Measurements from ENCODE around the gene SELENOM.
"Not testable (repeated sequence)": the region's sequence is repeated elsewhere in the genome, so short reads cannot be mapped to it uniquely, and the experiment has no call there.

The SELENOM gene

GRCh38 chr22:31130873-31131272 lies 23.5 kb upstream of the SELENOM start:
- no peak for DNase-seq

- no peak for DNase-seq
These were observed 20.8 kb upstream of the SELENOM start for GRCh38 chr22:31128156-31128555.

DNA sequence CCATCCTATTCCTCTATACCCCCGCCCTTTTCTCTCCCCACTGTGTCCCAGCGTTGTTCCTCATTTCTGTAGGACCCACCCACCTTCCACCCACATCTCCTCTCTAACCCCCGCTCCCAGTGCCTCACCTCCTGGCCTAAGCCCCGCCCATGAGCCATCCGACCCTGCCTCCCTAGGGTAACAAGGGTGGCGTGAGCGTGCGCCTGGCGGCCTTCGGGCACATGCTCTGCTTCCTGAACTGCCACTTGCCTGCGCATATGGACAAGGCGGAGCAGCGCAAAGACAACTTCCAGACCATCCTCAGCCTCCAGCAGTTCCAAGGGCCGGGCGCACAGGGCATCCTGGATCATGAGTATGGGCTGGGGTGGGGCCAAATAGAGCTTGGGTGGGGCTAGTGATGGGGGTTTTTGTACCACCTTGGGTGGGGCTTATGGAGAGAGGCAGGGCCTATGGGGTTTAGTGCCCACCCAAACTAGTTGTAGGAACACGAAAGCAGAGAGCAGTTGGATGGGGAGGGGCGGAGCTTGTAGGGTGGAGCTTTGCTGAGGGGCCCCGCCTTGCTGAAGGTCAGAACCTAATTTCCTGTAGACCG lies 19.9 kb upstream of the SELENOM start:
- no peak for DNase-seq

DNA sequence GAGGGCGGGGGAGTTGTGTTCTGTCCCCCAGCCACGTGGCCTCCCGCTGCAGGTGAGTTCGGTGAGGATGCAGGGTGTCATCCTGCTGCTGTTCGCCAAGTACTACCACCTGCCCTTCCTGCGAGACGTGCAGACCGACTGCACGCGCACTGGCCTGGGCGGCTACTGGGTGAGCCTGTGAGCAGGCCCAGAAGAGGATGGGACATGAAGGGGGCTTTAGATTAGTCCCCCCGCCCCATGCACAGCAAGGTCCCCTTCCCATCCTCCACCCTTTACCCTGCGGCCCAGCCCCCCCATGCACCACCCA lies 19.5 kb upstream of the SELENOM start:
- no peak for DNase-seq

- no peak for DNase-seq
These were observed 18.9 kb upstream of the SELENOM start for GRCh38 chr22:31126128-31126868.

DNA sequence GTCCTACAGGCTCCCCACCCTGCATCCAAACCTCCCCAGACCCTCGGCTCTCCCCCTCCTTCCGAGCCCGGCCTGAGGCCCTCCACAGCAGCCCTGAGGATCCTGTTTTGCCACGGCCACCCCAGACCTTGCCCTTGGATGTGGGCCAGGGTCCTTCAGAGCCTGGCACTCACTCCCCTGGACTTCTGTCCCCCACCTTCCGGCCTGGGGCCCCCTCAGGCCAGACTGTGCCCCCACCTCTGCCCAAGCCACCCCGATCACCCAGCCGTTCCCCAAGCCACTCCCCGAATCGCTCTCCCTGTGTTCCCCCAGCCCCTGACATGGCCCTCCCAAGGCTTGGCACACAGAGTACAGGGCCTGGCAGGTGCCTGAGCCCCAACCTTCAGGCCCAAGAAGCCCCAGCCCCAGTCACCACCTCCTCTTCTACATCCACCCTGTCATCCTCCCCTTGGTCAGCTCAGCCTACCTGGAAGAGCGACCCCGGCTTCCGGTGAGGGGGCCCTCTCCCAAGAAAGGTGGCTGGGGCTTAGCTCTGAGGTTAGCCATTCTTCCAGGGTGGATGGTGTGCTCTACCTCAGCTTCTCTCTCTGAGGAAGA lies 18.3 kb upstream of the SELENOM start:
- DNase-seq = no peak

DNA sequence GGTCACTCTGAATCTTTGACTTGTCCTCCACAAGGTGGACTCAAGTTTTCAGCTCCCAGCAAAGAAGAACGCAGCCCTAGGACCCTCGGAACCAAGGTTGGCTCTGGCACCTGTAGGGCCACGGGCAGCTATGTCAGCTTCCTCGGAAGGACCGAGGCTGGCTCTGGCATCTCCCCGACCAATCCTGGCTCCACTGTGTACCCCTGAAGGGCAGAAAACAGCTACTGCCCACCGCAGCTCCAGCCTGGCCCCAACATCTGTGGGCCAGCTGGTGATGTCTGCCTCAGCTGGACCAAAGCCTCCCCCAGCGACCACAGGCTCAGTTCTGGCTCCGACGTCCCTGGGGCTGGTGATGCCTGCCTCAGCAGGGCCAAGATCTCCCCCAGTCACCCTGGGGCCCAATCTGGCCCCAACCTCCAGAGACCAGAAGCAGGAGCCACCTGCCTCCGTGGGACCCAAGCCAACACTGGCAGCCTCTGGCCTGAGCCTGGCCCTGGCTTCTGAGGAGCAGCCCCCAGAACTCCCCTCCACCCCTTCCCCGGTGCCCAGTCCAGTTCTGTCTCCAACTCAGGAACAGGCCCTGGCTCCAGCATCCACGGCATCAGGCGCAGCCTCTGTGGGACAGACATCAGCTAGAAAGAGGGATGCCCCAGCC lies 17.6 kb upstream of the SELENOM start:
- DNase-seq = no peak

- DNase-seq = no peak
These were observed 16.9 kb upstream of the SELENOM start for GRCh38 chr22:31124290-31124689.

GRCh38 chr22:31123292-31123602 lies 15.9 kb upstream of the SELENOM start:
- no peak for DNase-seq

DNA sequence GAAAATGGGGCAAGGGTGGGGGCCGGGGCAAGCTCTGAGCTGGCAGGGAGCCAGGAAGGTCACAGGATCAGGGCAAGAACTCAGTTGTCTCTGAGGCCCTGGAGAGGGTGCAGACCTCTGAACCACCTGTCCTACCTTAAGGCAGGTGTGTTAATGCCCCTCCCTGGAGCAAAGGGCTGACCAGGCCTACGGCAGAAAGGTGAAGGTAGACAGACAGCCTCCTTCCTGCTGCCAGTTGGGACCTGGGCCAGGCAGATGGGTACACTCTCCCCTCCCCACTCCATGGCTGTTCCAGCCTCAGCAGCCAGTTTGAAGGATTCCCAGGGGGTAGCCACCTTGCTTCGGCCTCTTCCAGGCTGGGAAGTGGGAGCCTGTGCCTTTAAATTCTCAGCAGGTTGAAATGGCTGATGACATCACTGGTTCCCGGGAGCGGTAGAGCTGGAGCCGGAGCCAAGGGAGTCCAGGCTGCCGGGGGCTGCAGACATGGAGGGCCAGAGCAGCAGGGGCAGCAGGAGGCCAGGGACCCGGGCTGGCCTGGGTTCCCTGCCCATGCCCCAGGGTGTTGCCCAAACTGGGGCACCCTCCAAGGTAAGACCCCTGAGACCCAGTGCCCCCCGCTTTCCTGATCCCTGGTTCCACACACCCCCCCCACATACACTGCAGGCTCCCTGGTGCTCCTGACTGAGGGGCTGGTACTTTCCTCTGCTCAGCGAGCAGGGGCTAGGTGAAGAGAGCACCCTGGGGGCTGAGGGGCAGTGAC lies 15.3 kb upstream of the SELENOM start, which contains the start of gene INPP5J:
TSS of gene INPP5J (plus strand) at position 435 of the 760 bp plus-strand sequence. CDS start at position 484, 49 bp downstream.
- peak; percentile 59 for DNase-seq

DNA sequence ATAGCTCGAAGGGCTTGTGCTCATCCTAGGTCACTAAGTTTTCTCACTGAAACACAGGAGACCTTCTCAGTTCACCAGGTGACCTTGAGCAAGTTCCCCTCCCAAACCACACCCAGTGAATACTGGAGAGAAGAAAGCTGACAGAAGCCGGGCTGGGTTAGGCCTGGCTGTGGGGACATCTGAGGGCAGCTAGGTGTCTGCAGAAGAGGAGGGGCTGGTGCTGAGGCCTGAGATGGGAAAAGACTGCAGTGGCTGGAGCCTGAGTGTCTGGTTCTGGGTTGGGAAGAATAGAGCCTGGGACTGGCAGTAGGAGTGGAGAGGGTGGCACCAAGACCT lies 14.8 kb upstream of the SELENOM start:
- no peak for DNase-seq

- no peak for DNase-seq
These were observed 14.0 kb upstream of the SELENOM start for GRCh38 chr22:31121403-31121802.

DNA sequence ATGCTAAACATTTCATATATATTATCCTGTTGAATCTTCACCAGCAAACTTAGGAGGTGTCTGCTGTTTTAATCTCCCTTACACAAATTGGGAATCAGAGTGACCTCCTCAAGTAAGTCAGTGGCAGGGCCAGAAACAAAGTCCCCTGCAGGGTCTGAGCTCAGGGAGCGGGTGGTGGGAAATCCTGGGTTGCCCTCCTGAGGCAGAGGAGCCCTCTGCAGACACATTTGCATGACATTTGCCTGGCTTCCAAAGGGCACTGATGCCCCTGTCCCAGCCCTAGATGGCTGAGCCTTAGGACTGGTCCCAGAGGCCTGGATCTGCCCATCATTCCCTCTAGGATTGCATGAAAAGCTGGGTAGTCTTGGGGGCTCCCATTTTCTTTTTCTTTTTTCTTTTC lies 13.3 kb upstream of the SELENOM start:
- DNase-seq = no peak

- DNase-seq = no peak
These were observed 12.9 kb upstream of the SELENOM start for GRCh38 chr22:31120230-31120629.

DNA sequence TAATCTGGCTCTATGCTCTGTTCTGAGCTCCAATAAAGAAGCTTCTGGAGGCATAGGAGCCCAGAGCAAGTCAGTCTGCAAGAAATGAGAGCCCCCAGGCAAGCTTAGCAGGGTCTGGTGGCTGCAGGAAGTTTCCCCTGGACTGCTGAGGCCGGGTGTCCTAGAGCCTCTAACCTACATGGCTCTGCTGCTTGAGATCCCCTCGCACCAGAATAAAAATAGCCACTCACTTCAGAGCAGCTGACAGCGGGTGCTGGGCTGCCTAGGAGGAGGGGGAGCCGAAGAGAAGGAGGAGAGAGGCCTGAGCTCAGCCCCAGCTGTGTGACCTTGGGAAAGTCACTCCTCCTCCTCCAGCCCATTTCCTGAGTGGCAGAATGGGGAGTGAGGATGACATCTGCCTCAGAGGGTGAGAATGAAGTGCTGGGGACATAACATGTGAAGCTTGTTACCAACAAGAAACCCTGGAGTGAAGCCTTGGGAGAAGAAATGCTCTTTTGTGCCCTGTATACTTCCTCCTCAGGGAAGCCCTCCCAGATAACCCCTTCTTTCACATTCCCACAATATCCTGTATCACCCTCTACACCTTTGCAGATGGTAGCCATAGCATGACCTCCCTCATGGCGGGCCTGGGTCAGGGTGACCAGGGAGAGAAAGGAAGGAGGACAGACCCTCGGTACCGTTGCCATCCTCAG lies 11.8 kb upstream of the SELENOM start:
- DNase-seq = no peak

DNA sequence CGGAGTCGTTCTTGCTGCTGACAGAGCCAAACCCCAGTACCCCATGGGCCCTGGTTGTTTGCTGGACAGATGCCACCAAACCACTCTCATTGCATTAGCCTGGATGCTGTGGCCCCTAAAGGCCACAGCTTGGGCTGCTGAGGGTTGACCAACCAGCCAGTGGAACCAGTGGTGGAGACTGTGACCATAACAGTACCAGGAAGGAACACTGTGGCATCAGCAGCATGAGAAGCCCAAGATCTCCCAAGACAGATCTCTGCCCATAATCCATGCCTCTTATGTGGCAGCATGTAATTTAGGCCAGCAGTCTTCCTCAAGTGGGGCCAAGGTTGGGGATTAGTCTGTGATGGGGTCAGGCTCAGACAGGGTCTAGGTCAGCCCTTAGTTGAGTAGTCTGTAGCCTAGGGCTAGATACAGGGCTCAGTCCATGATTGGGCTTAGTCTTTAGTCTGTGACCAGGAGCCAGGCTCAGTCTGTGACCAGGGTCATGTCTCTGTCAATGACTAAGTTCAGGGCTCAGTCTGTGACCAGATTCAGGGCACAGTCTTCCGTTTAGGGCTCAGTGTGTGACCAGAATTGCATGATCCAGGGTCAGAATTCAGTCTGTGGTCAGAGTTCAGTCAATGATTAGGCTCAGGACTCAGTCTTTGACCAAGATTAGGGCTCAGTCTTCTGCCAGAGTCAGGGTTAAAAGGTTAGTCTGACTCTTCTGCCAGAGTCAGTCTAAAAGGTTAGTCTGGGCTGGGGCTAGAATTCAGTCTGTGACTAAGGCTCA lies 10.9 kb upstream of the SELENOM start:
- no peak for DNase-seq

DNA sequence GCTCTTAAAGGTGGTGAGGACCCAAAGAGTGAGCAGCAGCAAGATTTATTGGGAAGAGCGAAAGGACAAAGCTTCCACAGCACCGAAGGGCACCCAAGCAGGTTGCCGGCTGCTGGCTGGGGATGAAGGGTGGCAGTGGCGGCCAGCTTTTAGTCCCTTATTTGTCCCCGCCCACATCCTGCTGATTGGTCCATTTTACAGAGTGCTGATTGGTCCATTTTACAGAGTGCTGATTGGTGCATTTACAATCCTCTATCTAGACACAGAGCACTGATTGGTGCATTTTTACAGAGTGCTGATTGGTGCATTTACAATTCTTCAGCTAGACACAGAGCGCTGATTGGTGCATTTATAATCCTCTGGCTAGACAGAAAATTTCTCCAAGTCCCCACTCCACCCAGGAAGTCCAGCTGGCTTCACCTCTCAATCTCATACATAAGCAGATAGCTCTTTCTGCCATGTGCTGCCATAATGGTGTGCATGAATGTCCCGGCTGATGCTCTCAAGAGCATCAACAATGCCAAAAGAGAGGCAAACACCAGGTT lies 5.3 kb upstream of the SELENOM start:
- DNase-seq = not testable (repeated sequence)

GRCh38 chr22:31107894-31108218 lies 488 bp upstream of the SELENOM start:
- no peak for DNase-seq

DNA sequence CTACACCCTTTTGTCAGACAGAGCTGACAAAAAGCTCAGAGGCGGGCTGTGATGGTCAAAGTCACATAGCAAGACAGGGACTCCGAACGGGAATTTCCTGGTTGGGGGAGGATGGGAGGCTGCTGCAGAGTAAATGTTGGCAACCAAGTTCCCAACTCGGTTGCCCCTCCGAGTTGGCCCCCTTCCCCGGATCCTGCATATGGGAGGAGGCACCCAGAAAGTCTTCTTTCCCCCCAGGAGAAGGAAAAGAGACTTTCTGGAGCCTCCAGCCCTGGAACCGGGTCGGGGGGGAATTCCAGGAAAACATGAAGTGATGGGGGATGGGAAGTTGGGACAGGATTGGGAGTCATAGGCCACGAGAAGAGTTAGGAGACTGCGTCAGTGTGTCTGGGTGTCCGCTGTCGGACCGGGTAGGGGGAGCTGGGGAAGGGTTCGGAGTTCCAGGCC lies 614 bp downstream of the SELENOM start:
- DNase-seq = peak; percentile 44

DNA sequence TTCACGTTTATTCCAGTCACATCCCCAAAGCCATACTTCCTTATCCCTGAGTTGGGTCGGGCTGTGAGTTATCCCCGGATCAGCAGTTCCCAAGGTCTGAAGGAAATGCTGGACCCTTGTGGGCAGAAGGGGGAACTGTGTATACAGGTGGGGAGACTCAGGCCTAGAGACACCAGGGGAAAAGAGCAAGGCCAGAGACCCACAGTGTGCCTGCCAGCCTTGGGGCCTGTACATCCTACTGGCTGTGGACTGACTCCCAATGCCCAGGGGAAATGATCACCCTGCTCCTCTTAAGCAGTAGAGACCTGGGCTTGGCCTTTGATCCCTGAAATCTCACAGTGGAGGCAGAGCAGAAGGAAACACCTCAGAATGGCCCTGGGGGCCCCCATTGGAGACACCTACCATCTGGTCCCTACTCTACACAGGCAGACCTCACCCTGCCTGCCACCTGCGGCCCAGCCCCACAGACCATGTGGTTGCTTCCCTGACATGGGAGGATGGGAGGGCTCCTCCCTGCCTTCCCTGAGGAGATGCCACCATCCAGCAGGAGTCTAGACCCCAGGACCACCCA lies 1.3 kb downstream of the SELENOM start:
- peak; percentile 18 for DNase-seq

- DNase-seq = no peak
These were observed 2.0 kb downstream of the SELENOM start for GRCh38 chr22:31105282-31105929.
